Stimulated activated CD4-positive, alpha-beta T cell treated with anti-CD3 and anti-CD28 coated beads, Interleukin-4, amount 100 ng/mL, for 24 hours (primary cell): ENCODE measurements around the gene TFB1M.
"Not testable (repeated sequence)": the region's sequence is repeated elsewhere in the genome, so short reads cannot be mapped to it uniquely, and the experiment has no call there.

Experiments
- DNase-seq: peaks from one replicate; pipeline ENCODE4 v3.0.0-alpha.2; 2020

TFB1M gene

GRCh38 chr6:155329460-155330132, 15.3 kb upstream of the TFB1M start:
- no peak for DNase-seq

- no peak for DNase-seq
Observed at GRCh38 chr6:155328539-155329459, 14.5 kb upstream of the TFB1M start.

GRCh38 chr6:155328074-155328538, 13.8 kb upstream of the TFB1M start:
- DNase-seq = no peak

GRCh38 chr6:155327326-155328073, 13.2 kb upstream of the TFB1M start:
- peak; percentile 76 for DNase-seq

- DNase-seq = no peak
Observed at GRCh38 chr6:155325700-155326516, 11.6 kb upstream of the TFB1M start.

GRCh38 chr6:155324993-155325392, 10.7 kb upstream of the TFB1M start:
- DNase-seq = no peak

GRCh38 chr6:155324172-155324571, 9.9 kb upstream of the TFB1M start:
- DNase-seq = no peak

GRCh38 chr6:155319902-155320301, 5.6 kb upstream of the TFB1M start:
- no peak for DNase-seq

- DNase-seq = no peak
Observed at GRCh38 chr6:155317186-155317585, 2.9 kb upstream of the TFB1M start.

GRCh38 chr6:155316419-155316818, 2.1 kb upstream of the TFB1M start:
- DNase-seq = no peak

- DNase-seq = no peak
Observed at GRCh38 chr6:155315516-155315871, 1.2 kb upstream of the TFB1M start.

GRCh38 chr6:155314773-155315515, 660 bp upstream of the TFB1M start:
- DNase-seq = peak; percentile 71

- DNase-seq = peak; percentile 16
Observed at GRCh38 chr6:155313602-155314091, 637 bp downstream of the TFB1M start.

- DNase-seq = not testable (repeated sequence)
Observed at GRCh38 chr6:155312950-155313349, 1.3 kb downstream of the TFB1M start.

GRCh38 chr6:155311583-155311982, 2.7 kb downstream of the TFB1M start:
- no peak for DNase-seq

- no peak for DNase-seq
Observed at GRCh38 chr6:155311086-155311485, 3.2 kb downstream of the TFB1M start.

- DNase-seq = no peak
Observed at GRCh38 chr6:155310596-155310995, 3.7 kb downstream of the TFB1M start.

GRCh38 chr6:155309150-155309549, 5.1 kb downstream of the TFB1M start:
- DNase-seq = no peak

GRCh38 chr6:155306958-155307357, 7.3 kb downstream of the TFB1M start:
- no peak for DNase-seq

GRCh38 chr6:155303361-155303870, 10.9 kb downstream of the TFB1M start:
- DNase-seq = no peak

- DNase-seq = no peak
Observed at GRCh38 chr6:155301867-155302266, 12.4 kb downstream of the TFB1M start.
